NB4 (cell line): ENCODE measurements around the gene CHKA.

Source experiments
- POLR2A ChIP-seq: IDR thresholded peaks from 2 replicates; pipeline ENCODE4 v1.6.1; 2011; ENCODE audit warnings: mild to moderate bottlenecking; ENCODE audit not compliant: insufficient read length; ENCODE audit errors: extremely low read depth
- TF ChIP-seq, protein P1 (sequence below): IDR thresholded peaks from one replicate; pipeline ENCODE4 v1.5.1; 2012; ENCODE audit warnings: low read depth, low read length

DNA sequence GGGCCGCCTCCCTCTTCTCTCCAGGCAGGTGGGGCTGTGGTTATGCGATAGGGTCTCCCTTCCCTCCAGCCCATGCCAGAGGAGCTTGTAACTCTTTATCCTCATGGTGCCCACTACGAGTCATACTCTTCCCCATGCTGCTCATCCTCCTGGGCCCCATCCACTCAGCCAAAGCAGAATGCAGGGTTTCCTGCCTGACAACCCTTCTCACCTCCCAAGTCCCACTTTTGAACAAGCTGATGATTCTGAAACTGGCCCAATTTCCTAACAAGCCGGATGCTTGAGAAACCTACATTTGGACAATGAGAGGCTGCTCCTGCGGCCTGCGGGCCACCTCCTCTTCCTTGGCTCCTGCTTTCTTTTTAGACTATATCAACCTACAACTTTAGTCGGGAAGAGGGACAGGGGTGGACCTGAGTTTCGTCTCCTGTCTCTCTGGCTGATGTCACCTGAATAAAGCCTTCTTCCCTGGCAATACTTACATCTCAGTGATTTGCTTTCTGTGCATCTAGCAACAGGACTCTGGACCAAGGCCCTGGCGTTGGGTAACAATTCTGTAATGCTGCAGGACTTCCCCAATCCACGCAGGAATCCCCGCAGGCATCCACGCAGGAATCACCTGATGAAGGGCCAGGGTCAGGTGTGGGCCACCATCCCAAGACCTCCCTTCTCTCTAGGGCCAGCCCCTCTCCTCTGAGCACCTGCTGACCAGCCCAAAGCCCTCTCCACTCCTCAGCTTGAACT is 92.2 kb downstream of the CHKA start:
- TF ChIP-seq, protein P1, sequence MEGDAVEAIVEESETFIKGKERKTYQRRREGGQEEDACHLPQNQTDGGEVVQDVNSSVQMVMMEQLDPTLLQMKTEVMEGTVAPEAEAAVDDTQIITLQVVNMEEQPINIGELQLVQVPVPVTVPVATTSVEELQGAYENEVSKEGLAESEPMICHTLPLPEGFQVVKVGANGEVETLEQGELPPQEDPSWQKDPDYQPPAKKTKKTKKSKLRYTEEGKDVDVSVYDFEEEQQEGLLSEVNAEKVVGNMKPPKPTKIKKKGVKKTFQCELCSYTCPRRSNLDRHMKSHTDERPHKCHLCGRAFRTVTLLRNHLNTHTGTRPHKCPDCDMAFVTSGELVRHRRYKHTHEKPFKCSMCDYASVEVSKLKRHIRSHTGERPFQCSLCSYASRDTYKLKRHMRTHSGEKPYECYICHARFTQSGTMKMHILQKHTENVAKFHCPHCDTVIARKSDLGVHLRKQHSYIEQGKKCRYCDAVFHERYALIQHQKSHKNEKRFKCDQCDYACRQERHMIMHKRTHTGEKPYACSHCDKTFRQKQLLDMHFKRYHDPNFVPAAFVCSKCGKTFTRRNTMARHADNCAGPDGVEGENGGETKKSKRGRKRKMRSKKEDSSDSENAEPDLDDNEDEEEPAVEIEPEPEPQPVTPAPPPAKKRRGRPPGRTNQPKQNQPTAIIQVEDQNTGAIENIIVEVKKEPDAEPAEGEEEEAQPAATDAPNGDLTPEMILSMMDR, result no peak
- no peak for TF ChIP-seq POLR2A
